Parathyroid adenoma (tissue), 2 donors: Measurements from ENCODE around the gene GPC6.

Experiments used
- H2AFZ ChIP-seq: fragments of 300-600 bp; sonication (generic); one replicate; pipeline ENCODE4 v1.7.0; 2017; ENCODE audit warnings: antibody characterized with exemption, mild to moderate bottlenecking
- H3K27ac ChIP-seq: fragments of 300-600 bp; sonication (generic); one replicate; pipeline ENCODE4 v1.7.0; 2017
- H3K27me3 ChIP-seq: fragments of 300-600 bp; sonication (generic); one replicate; pipeline ENCODE4 v1.7.0; 2017; ENCODE audit warnings: low read length; ENCODE audit not compliant: control insufficient read depth, insufficient read depth
- H3K36me3 ChIP-seq: fragments of 300-600 bp; sonication (generic); one replicate; pipeline ENCODE4 v1.7.0; 2017; ENCODE audit warnings: low read length; ENCODE audit not compliant: control insufficient read depth, insufficient read depth
- H3K4me1 ChIP-seq: fragments of 300-600 bp; sonication (generic); one replicate; pipeline ENCODE4 v1.7.0; 2017; ENCODE audit warnings: control low read depth
- H3K4me2 ChIP-seq: fragments of 300-600 bp; sonication (generic); one replicate; pipeline ENCODE4 v1.7.0; 2017; ENCODE audit warnings: low read length
- H3K4me3 ChIP-seq: fragments of 300-600 bp; sonication (generic); one replicate; pipeline ENCODE4 v1.7.0; 2017; ENCODE audit warnings: low read depth, low read length
- H3K79me2 ChIP-seq: fragments of 300-600 bp; sonication (generic); one replicate; pipeline ENCODE4 v1.7.0; 2017; ENCODE audit warnings: control low read depth
- H3K9ac ChIP-seq: fragments of 300-600 bp; sonication (generic); one replicate; pipeline ENCODE4 v1.7.0; 2017; ENCODE audit warnings: mild to moderate bottlenecking
- H3K9me3 ChIP-seq: fragments of 300-600 bp; sonication (generic); one replicate; pipeline ENCODE4 v1.7.0; 2017; ENCODE audit warnings: low read length; ENCODE audit not compliant: control insufficient read depth
- TF ChIP-seq, protein P1 (sequence below): fragments of 300-600 bp; sonication (generic); IDR thresholded peaks from one replicate; pipeline ENCODE4 v1.7.0; 2017; ENCODE audit warnings: antibody characterized with exemption, mild to moderate bottlenecking
- donor health status: primary hyperparathyroidism.

Gene GPC6

DNA sequence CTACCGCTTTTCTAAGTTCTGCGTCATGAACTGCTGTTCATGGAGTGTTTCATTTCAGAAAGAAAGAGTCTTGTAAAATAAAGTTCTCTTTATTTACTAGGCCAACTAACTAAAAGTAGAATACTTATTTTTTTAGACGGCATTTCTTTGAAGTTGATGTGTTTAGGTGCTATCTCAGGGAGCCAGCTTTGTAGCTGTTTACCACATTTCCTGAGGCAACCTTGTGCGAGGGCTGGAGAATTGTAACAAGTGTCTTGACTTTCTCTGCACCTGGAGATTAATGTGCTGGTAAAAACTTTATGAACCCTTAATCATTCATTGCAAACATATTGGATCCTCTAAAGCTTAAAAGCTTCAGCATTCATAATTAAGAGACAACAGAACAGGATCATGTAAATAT lies 229.3 kb downstream of the GPC6 start:
- Histone ChIP-seq H3K4me2 (no peak overlapping the region), H3K36me3 (no peaks in the 10 kb centered on the region), H3K9me3 (no peaks in the 10 kb centered on the region), H3K27ac (no peak overlapping the region), H3K4me3 (no peak overlapping the region), H3K4me1 (no peaks in the 10 kb centered on the region), H3K79me2 (no peaks in the 10 kb centered on the region), H3K9ac (no peak overlapping the region), H2AFZ (no peak overlapping the region), H3K27me3 (no peaks in the 10 kb centered on the region)
- TF ChIP-seq, protein P1, sequence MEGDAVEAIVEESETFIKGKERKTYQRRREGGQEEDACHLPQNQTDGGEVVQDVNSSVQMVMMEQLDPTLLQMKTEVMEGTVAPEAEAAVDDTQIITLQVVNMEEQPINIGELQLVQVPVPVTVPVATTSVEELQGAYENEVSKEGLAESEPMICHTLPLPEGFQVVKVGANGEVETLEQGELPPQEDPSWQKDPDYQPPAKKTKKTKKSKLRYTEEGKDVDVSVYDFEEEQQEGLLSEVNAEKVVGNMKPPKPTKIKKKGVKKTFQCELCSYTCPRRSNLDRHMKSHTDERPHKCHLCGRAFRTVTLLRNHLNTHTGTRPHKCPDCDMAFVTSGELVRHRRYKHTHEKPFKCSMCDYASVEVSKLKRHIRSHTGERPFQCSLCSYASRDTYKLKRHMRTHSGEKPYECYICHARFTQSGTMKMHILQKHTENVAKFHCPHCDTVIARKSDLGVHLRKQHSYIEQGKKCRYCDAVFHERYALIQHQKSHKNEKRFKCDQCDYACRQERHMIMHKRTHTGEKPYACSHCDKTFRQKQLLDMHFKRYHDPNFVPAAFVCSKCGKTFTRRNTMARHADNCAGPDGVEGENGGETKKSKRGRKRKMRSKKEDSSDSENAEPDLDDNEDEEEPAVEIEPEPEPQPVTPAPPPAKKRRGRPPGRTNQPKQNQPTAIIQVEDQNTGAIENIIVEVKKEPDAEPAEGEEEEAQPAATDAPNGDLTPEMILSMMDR, result no peak

DNA sequence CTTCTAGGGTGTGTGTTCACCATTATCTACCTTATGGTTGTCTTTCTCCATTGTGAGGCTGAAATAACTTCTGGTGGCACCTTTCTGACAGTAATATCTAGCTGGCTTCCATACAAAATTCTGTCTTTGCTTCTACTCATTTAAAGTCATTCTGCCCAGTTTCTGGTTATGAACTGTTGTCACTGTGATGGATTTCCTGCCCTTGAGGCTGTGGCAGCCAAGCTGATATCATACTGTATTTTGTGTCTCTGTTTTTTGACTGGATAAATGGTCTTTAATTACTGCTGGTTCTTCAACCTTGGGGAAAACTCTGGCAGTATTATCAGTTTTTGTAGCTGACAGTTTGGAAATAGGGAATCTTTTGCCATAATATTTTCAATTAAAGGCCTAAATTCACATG lies 233.4 kb downstream of the GPC6 start:
- Histone ChIP-seq H3K9ac (no peak overlapping the region), H3K9me3 (no peaks in the 10 kb centered on the region), H3K27me3 (no peaks in the 10 kb centered on the region), H3K27ac (no peak overlapping the region), H3K4me3 (no peak overlapping the region), H3K4me1 (no peaks in the 10 kb centered on the region), H3K36me3 (no peaks in the 10 kb centered on the region), H3K79me2 (no peaks in the 10 kb centered on the region), H3K4me2 (no peak overlapping the region), H2AFZ (no peak overlapping the region)
- TF ChIP-seq, protein P1, result no peak

DNA sequence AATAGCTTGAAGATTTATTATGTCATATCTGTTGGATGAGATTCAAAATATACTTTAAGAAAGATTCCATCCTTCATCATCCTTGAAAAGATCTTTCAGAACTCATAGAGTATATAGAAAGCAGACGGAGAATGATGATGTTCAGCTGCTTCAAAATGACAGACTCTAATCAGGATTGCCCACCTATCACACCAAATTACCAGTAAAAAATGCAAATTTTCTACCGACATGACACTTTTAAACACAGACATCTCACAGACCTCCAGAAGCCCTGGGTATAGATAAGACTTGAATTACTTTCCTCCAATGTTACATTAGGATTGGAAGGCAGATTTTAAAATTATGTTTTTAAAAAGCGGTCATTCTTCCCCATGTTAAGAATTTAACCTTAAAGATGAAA lies 235.5 kb downstream of the GPC6 start:
- H3K36me3 ChIP-seq, result no peaks in the 10 kb centered on the region
- H3K9ac ChIP-seq, result no peak overlapping the region
- no peak overlapping the region for H3K27ac ChIP-seq
- no peak overlapping the region for H2AFZ ChIP-seq
- H3K4me2 ChIP-seq, result no peak overlapping the region
- H3K9me3 ChIP-seq, result no peaks in the 10 kb centered on the region
- H3K4me3 ChIP-seq, result no peak overlapping the region
- H3K79me2 ChIP-seq, result no peaks in the 10 kb centered on the region
- TF ChIP-seq, protein P1, result no peak
- no peaks in the 10 kb centered on the region for H3K4me1 ChIP-seq
- H3K27me3 ChIP-seq, result no peaks in the 10 kb centered on the region

DNA sequence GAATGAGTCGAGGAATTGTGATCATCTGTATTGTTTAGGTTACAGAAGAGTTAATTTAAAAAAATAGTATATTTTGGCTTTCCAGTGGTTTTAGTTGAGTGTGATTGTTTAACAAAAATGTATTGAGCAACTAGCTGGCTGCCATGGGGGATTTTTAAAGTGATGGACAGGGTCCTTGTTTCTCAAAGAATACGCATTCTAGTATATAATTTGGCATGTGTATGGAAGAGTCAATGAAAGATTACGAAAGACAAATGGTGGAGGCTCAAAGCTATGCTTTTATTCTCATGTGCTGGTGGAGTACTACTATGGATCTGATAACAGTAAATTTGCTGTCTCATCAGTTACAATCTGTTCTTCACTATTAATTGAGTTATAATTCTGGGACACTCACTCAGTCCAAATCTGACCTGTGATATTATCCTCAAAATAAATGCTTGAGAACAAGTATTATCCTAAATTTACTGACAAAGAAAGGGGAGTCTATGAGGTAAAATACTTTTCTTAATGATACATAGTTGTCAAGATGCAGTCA lies 240.0 kb downstream of the GPC6 start:
- TF ChIP-seq, protein P1, result no peak
- Histone ChIP-seq H3K9me3 (no peaks in the 10 kb centered on the region), H3K79me2 (no peaks in the 10 kb centered on the region), H3K4me3 (no peak overlapping the region), H3K27me3 (no peaks in the 10 kb centered on the region), H3K9ac (no peak overlapping the region), H2AFZ (no peak overlapping the region), H3K4me1 (no peaks in the 10 kb centered on the region), H3K27ac (no peak overlapping the region), H3K36me3 (no peaks in the 10 kb centered on the region), H3K4me2 (no peak overlapping the region)

DNA sequence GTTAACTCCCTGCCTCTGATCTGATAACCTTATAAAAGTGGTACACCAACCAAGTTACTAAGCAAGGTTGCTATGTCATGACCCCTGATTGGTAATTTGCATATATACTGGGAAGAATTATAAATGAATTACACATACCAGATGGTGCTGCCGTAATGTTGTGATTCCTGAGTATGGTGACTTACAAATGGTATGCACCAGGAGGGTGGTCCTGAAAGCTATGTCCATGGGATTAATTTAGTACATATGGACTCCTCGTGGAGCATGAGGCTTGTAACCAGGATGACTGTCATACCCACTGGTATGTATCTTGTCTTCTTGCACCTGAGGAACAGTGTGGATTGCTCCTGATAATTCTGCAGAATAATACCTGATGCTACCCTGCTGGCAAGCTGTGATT lies 240.6 kb downstream of the GPC6 start:
- Histone ChIP-seq H3K4me1 (no peaks in the 10 kb centered on the region), H3K4me2 (no peak overlapping the region), H3K36me3 (no peaks in the 10 kb centered on the region), H2AFZ (no peak overlapping the region), H3K27ac (no peak overlapping the region), H3K27me3 (no peaks in the 10 kb centered on the region), H3K9me3 (no peaks in the 10 kb centered on the region), H3K4me3 (no peak overlapping the region), H3K79me2 (no peaks in the 10 kb centered on the region), H3K9ac (no peak overlapping the region)
- TF ChIP-seq, protein P1, result no peak
